Lung (tissue), 12 donors: ENCODE results near the gene PFDN2. TPM values are rescaled to one million over a fixed set of nuclear protein-coding genes. Genes with fewer than 3 reads are reported as not detected.

ENCODE experiments used
- ATAC-seq: fragments of 200-7000 bp; cut with Tn5 transposase; one replicate; pipeline ENCODE4 v1.9.1; 2020; ENCODE audit warnings: moderate number of reproducible peaks; ENCODE audit not compliant: insufficient read depth, low FRiP score
- DNase-seq, 3 donors: peaks; one replicate each; pipeline ENCODE4 v3.0.0-alpha.2; 2013 to 2017
- H3K27ac ChIP-seq, 2 donors: one replicate each; pipeline ENCODE4 v1.5.1; 2013; ENCODE audit warnings: mild to moderate bottlenecking in 2 of 2, moderate library complexity in 2 of 2, control low read depth in 1 of 2, inconsistent platforms in 1 of 2, low read depth in 1 of 2, low read length in 1 of 2
- H3K27me3 ChIP-seq, 3 donors: one replicate each; pipeline ENCODE4 v1.5.1; 2013; ENCODE audit warnings: low read length in 2 of 3; ENCODE audit not compliant: control insufficient read depth in 3 of 3, insufficient read depth in 3 of 3
- H3K36me3 ChIP-seq, 4 donors: one replicate each; pipeline ENCODE4 v1.5.1; 2013; ENCODE audit warnings: low read length in 4 of 4, mild to moderate bottlenecking in 1 of 4, moderate library complexity in 1 of 4; ENCODE audit not compliant: control insufficient read depth in 4 of 4, insufficient read depth in 4 of 4
- H3K4me1 ChIP-seq, 5 donors: one replicate each; pipeline ENCODE4 v1.5.1; 2013; ENCODE audit warnings: low read length in 5 of 5, mild to moderate bottlenecking in 2 of 5, moderate library complexity in 1 of 5; ENCODE audit not compliant: control insufficient read depth in 5 of 5, insufficient read depth in 5 of 5
- H3K4me3 ChIP-seq: one replicate; pipeline ENCODE4 v1.5.1; 2013; ENCODE audit warnings: mild to moderate bottlenecking, control low read depth, moderate library complexity
- H3K9ac ChIP-seq, 2 donors: one replicate each; pipeline ENCODE4 v1.5.1; 2013; ENCODE audit warnings: low read length in 2 of 2, control low read depth in 1 of 2; ENCODE audit not compliant: insufficient read depth in 1 of 2
- H3K9me3 ChIP-seq, 4 donors: one replicate each; pipeline ENCODE4 v1.5.1; 2013; ENCODE audit warnings: low read length in 3 of 4, mild to moderate bottlenecking in 1 of 4, moderate library complexity in 1 of 4; ENCODE audit not compliant: control insufficient read depth in 4 of 4, insufficient read depth in 3 of 4
- WGBS, 2 donors: extraction: QIAGEN DNeasy Blood & Tissue Kit; methylation state at CpG; one replicate each; pipeline ENCODE4 v1.1.7; 2013; 5-methylcytosine and 5-hydroxymethylcytosine counted together
- polyA plus RNA-seq, 2 donors: library from polyadenylated mRNA; stranded (reverse); fragments of 200-250 nt; gene quantifications; one replicate each; pipeline ENCODE4 v1.2.1, GENCODE V29; 2013
- total RNA-seq, 2 donors: library from RNA; depleted of rRNA in 1 of 2; stranded (reverse); fragments of >200 nt in 1 of 2; gene quantifications; one replicate each; pipeline ENCODE4 v1.2.1, GENCODE V29; 2014 to 2021
- TF ChIP-seq, protein P1 (sequence below): IDR thresholded peaks from 2 replicates; pipeline ENCODE4 v1.5.1; 2012; ENCODE audit warnings: mild to moderate bottlenecking; ENCODE audit errors: control extremely low read depth, extremely low read depth
- donor health status: control.
- donor health status: control.
- donor health status: Bipolar disorder and iron deficiency.
- donor health status: healthy.
- donor health status: DM: yes; HTN: yes; CAD: no.

The PFDN2 gene
- total and polyA plus RNA-seq, 4 donors = 21.5 to 324 (median 93.5) TPM

DNA sequence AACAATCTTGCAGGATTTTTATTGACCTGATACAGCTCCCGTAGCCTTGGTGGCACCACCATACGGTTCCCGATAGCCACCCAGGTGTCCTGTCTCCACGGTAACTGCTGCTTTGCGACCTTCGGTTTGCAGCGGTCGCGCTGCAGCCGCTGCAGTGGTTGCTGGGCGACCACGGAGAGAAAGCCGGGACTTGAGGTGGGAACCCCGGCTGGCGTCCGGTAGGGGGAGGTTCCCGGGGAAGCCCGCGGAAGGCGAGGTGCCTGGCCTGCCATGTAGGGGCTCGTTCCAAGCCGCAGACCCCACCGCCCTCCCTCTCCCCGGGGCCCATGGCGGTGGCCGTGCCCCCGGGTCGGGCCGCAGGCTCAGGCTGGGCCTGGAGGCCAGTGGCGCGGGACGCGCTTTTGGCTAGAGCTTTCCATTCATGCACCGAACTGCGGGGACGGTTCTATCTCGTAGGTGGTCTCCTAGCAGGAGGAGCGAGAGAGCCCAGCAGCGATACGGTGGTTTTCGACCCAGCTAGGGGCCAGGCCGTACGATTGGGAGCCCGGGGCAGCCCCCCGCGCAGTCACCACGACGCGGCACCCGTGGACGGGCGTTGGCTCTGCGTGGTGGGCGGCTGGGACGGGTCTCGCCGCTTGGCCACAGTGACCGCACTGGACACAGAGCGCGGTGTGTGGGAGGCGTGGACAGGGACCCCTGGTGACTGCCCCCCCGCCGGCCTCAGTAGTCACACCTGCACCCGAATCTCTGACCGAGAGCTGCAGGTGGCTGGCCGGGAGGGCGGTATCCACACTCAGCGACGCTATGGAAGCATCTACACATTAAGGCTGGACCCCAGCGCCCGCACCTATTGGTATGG lies 19.4 kb downstream of the PFDN2 start, which contains the start of gene KLHDC9:
Gene KLHDC9 (plus strand): TSS at position 152 of the 859 bp plus-strand sequence. CDS start 175 bp downstream, at position 327.
- no peaks in the 10 kb centered on the region for H3K27me3 ChIP-seq
- peak; percentile 76 for ATAC-seq
- peak within 1 kb of the TSS in 1 of 2 donors; percentile 61 for H3K27ac ChIP-seq
- peaks cover 0 to 26% (median 4%) of the 10 kb centered on the region in 5 donors for H3K4me1 ChIP-seq
- WGBS, 2 donors = 9 to 10% methylated on average over 57 to 71 of the region's 71 CpGs
- TF ChIP-seq, protein P1, sequence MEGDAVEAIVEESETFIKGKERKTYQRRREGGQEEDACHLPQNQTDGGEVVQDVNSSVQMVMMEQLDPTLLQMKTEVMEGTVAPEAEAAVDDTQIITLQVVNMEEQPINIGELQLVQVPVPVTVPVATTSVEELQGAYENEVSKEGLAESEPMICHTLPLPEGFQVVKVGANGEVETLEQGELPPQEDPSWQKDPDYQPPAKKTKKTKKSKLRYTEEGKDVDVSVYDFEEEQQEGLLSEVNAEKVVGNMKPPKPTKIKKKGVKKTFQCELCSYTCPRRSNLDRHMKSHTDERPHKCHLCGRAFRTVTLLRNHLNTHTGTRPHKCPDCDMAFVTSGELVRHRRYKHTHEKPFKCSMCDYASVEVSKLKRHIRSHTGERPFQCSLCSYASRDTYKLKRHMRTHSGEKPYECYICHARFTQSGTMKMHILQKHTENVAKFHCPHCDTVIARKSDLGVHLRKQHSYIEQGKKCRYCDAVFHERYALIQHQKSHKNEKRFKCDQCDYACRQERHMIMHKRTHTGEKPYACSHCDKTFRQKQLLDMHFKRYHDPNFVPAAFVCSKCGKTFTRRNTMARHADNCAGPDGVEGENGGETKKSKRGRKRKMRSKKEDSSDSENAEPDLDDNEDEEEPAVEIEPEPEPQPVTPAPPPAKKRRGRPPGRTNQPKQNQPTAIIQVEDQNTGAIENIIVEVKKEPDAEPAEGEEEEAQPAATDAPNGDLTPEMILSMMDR = no peak
- peak within 1 kb of the TSS in 1 of 2 donors; percentile 14 for H3K9ac ChIP-seq
- peak; percentile 66 to 84 (median 79) for DNase-seq
- peak within 1 kb of the TSS; percentile 42 for H3K4me3 ChIP-seq
- peaks cover 11 to 18% (median 15%) of the 10 kb centered on the region in 4 donors for H3K36me3 ChIP-seq
- peaks cover 0 to 2% (median 0%) of the 10 kb centered on the region in 4 donors for H3K9me3 ChIP-seq

DNA sequence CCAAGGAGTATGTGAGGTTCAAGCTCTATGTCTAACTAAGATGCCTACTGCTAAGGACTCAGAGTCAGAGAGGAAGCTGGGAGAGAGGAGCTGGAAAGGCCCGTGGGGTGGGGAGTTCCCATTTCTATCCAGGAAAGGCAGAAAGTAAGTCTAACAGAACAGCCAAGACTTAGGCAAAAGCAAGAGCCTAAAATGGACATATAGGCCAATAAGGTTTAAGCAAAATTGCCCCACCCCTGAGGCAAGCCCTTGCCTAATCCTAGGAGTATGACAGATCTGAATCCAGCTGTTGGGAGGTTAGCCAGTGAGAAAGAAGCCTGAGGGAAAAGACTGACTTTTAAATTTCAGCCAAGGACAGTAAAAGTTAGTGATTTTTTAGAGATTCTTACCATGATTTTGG lies 21.3 kb downstream of the PFDN2 start:
- Histone ChIP-seq H3K27ac (no peak overlapping the region), H3K9me3 (no peaks in the 10 kb centered on the region), H3K9ac (no peak overlapping the region), H3K27me3 (no peaks in the 10 kb centered on the region), H3K36me3 (peaks cover 4 to 12% (median 9%) of the 10 kb centered on the region in 4 donors), H3K4me1 (peaks cover 0 to 26% (median 4%) of the 10 kb centered on the region in 5 donors), H3K4me3 (no peak overlapping the region)
- TF ChIP-seq, protein P1 = no peak
- 6 to 26% methylated on average over 1 of the region's 1 CpG for WGBS, 2 donors
- DNase-seq (peak; percentile 56 to 87 (median 81)), ATAC-seq (no peak)

DNA sequence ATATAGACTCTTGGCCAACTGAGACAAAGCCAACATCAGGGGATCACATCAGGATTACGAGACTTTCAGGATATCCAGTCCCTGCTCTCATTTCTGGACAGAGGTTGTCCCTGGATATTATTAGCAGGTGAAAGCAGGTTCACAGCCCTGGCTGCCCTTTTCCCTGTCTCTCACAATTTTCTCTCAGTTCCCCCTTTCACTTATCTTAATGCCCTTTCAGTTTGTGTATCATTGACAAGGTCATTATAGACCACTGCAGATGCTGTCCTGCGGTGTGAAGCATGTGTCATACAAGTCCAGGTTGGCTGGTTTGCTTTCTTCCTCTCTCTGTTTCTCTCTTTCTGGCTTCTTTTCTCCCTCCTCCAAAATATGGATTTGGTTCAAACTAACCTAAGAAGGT lies 21.8 kb downstream of the PFDN2 start:
- H3K27ac ChIP-seq = no peak overlapping the region
- ATAC-seq = no peak
- WGBS, 2 donors = 92 to 93% methylated on average over 2 of the region's 2 CpGs

More for the DNA sequence above, 21.8 kb downstream of the PFDN2 start:
- no peaks in the 10 kb centered on the region for H3K27me3 ChIP-seq
- H3K9me3 ChIP-seq = no peaks in the 10 kb centered on the region
- no peak for DNase-seq
- peaks cover 4 to 8% (median 7%) of the 10 kb centered on the region in 4 donors for H3K36me3 ChIP-seq
- H3K4me3 ChIP-seq = no peak overlapping the region
- H3K9ac ChIP-seq = no peak overlapping the region
- H3K4me1 ChIP-seq = peaks cover 0 to 26% (median 4%) of the 10 kb centered on the region in 5 donors
- TF ChIP-seq, protein P1 = no peak
